GM15510 (cell line): ENCODE results near the gene APOF.
A peak's percentile ranks its signal among the peaks of the same experiment; 100 is the strongest.

Experiments used
- POLR2A ChIP-seq: IDR thresholded peaks from 3 replicates; pipeline ENCODE4 v1.6.1; 2011; ENCODE audit warnings: borderline replicate concordance; ENCODE audit not compliant: insufficient read length; ENCODE audit errors: extremely low read depth

APOF gene

GRCh38 chr12:56338308-56339157 is 24.1 kb downstream of the APOF start, which contains the start of gene IL23A:
IL23A (plus strand) TSS chr12:56338884; CDS start chr12:56339045, 161 bp downstream.
- TF ChIP-seq POLR2A, result no peak

DNA sequence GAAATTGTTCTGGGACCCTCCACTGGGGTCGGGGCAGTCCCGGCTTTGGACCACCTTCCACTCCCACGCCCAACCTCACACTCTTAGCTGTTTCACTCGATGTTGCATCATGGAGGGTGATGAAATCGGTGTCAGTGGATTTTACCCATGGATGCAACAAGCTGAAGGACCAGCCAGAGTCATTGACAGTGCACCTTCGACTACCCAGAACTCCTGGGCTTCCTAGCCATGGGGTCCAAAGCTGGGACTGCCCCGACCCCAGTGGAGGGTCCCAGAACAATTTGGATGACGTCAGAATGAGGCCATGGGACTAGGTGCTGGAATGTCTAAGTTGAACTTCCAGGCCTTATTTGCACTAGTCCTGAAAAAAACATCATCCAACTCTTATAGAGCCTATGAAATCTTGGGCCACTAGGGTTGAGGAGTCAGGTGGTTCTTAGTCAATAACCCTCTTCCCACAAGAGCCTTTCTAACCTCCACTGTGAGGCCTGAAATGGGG is 24.9 kb downstream of the APOF start:
- no peak for TF ChIP-seq POLR2A

- TF ChIP-seq POLR2A, result no peak
These were observed 26.1 kb downstream of the APOF start for GRCh38 chr12:56336361-56337167.

DNA sequence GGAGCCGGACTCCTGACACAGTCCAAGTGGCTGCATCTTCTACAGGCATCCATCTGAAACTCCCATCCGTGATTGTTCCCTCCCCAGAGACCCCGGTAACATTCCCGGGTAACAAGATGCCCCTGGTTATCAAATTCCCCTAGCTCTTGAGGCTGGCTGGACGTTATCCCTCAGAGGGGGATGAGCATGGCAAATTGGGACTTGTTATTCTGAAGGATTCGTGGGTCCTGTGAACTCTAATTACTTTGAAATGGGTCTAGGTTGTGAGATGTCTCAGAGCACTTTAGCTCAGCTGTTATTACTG is 28.2 kb downstream of the APOF start:
- no peak for TF ChIP-seq POLR2A

GRCh38 chr12:56333679-56334489 is 28.8 kb downstream of the APOF start, which contains the start of gene PAN2:
PAN2 (minus strand) TSS chr12:56334000; CDS start chr12:56333094, 906 bp downstream.
- peak; percentile 75 for TF ChIP-seq POLR2A

DNA sequence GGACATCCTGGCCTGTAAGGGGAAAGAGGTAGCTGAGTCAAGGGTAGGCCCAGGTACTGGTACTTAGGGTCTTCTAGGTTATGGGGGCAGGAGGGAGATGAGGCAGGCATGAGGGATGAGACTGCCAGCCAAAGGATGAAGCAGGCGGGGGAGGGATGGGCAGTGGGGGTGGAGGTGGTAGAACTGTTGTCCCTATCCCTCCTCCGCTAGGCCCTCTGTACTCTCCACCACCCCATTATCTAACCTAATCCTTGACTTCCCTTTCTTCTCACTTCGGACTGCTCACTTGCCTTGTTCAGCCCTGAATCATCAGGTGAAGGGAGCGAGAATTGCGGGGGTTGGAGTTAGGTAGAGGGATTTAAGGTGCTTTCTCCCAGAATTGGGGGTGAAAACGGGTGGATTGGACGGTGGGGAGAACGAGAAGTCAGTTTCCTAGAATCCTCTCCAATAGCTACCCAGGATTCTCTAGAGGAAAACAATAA is 29.4 kb downstream of the APOF start:
- no peak for TF ChIP-seq POLR2A

- no peak for TF ChIP-seq POLR2A
These were observed 30.0 kb downstream of the APOF start for GRCh38 chr12:56332512-56333196.

GRCh38 chr12:56330936-56331490 is 31.6 kb downstream of the APOF start:
- no peak for TF ChIP-seq POLR2A

- TF ChIP-seq POLR2A, result no peak
These were observed 36.1 kb downstream of the APOF start for GRCh38 chr12:56326533-56326932.

GRCh38 chr12:56326126-56326525 is 36.5 kb downstream of the APOF start:
- TF ChIP-seq POLR2A, result no peak

- no peak for TF ChIP-seq POLR2A
These were observed 38.5 kb downstream of the APOF start for GRCh38 chr12:56324206-56324605.

DNA sequence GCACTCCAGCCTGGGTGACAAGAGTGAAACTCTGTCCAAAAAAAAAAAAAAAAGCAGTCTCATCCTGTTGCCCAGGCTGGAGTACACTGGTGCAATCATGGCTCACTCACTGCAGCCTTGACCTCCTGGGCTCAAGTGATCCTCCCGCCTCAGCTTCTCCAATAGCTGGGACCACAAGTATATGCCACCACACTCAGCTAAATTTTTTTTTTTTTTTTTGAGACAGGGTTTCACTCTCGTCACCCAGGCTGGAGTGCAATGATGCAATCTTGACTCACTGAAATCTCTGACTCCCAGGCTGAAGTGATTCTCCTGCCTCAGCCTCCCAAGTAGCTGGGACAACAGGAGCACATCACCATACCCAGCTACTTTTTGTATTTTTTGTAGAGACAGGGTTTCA is 41.6 kb downstream of the APOF start:
- TF ChIP-seq POLR2A, result no peak

- no peak for TF ChIP-seq POLR2A
These were observed 45.0 kb downstream of the APOF start for GRCh38 chr12:56317675-56318074.
